ENCODE measurements around the gene LPCAT3. TPM values are rescaled to one million over a fixed set of nuclear protein-coding genes. Genes with fewer than 3 reads are reported as not detected.

Gene LPCAT3
- total RNA-seq, 1 donor from 2014 or later: 42.0 TPM

- Histone ChIP-seq H3K4me1 (no peaks in the 10 kb centered on the region), H3K4me3 (no peak overlapping the region), H3K27me3 (no peaks in the 10 kb centered on the region), H3K36me3 (no peaks in the 10 kb centered on the region), H3K9me3 (no peaks in the 10 kb centered on the region), H3K27ac (no peak overlapping the region)
- intact Hi-C loops (cut with DNase I): no loop called here
- TF ChIP-seq POLR2AphosphoS5 (IDR thresholded peaks at IDR 0.05; ENCODE audit: insufficient read depth in 1 of 2, low read depth in 1 of 2): no peak
- no peak for TF ChIP-seq POLR2A (IDR thresholded peaks at IDR 0.05)
- no peak for TF ChIP-seq CTCF (IDR thresholded peaks at IDR 0.05)
- DNase-seq (ENCODE audit: extremely low spot score in 2 of 2): no peak
These were observed 9.4 kb downstream of the LPCAT3 start for GRCh38 chr12:7008864-7009263.

DNA sequence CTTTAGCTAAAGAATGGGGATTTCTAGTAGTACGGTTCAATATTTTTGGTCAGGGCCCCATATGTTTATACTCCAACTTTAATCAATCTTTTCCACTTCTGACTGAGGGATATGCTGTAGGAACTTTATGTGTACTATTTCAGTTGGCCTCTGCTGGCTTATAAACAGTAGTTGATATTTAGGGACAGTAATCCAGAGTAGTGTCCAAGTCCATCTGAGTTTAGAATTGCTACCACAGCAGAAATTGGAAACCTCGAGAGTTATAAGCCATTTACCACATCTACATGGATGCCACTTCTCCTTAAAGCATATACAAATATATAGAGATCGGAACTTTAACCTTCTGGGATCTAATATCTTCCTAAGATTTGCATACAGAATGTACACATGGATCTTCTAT is 11.6 kb downstream of the LPCAT3 start:
- Histone ChIP-seq H3K27ac (no peak overlapping the region), H3K9me3 (no peaks in the 10 kb centered on the region), H3K27me3 (no peaks in the 10 kb centered on the region), H3K4me1 (no peaks in the 10 kb centered on the region), H3K36me3 (no peaks in the 10 kb centered on the region), H3K4me3 (no peak overlapping the region)
- no peak for TF ChIP-seq POLR2A (IDR thresholded peaks at IDR 0.05)
- TF ChIP-seq POLR2AphosphoS5 (IDR thresholded peaks at IDR 0.05; ENCODE audit: insufficient read depth in 1 of 2, low read depth in 1 of 2): no peak
- TF ChIP-seq CTCF (IDR thresholded peaks at IDR 0.05): no peak
- DNase-seq (ENCODE audit: extremely low spot score in 2 of 2): no peak
- intact Hi-C loops (cut with DNase I): no loop called here

DNA sequence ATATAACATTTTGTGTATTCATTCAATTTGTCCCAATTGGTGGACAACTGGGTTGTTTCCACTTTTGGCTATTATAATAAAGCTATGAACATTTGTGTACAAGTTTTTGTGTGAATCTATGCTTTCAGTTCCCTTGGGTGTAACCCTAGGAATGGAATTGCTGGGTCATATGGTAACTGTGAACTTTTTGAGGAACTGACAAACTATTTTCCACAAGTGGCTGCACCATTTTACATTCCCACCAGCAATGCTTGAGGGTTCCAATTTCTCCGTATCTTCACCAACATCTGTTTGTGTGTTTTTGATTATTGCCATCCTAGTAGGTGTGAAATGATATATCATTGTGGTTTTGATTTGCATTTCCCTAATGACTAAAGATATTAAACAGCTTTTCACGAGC is 13.0 kb downstream of the LPCAT3 start:
- intact Hi-C loops (cut with DNase I): no loop called here
- no peak overlapping the region for H3K4me3 ChIP-seq
- H3K36me3 ChIP-seq: no peaks in the 10 kb centered on the region
- H3K9me3 ChIP-seq: no peaks in the 10 kb centered on the region
- TF ChIP-seq POLR2A (IDR thresholded peaks at IDR 0.05): no peak
- no peak for TF ChIP-seq POLR2AphosphoS5 (IDR thresholded peaks at IDR 0.05; ENCODE audit: insufficient read depth in 1 of 2, low read depth in 1 of 2)
- no peak for TF ChIP-seq CTCF (IDR thresholded peaks at IDR 0.05)
- no peak for DNase-seq (ENCODE audit: extremely low spot score in 2 of 2)
- H3K4me1 ChIP-seq: no peaks in the 10 kb centered on the region
- no peaks in the 10 kb centered on the region for H3K27me3 ChIP-seq
- no peak overlapping the region for H3K27ac ChIP-seq

DNA sequence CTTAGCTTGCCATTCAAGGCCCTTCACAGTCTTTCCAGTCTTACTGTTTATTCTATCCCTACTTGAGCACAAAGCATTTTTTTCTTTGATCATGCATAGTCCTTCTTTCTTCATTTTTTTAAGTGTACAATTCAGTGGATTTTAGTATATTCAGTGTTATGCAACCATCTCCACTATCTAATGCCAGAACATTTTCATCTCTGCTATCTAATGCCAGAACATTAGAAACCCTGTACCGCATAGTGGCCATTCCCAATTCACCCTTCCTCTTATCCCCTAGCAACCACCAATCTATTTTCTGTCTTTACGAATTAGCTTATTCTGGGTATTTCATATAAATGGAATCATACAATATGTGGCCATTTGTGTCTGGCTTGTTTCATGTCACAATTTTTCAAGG is 13.4 kb downstream of the LPCAT3 start:
- no peaks in the 10 kb centered on the region for H3K9me3 ChIP-seq
- intact Hi-C loops (cut with DNase I): no loop called here
- no peaks in the 10 kb centered on the region for H3K4me1 ChIP-seq
- no peak overlapping the region for H3K27ac ChIP-seq
- no peaks in the 10 kb centered on the region for H3K36me3 ChIP-seq
- H3K4me3 ChIP-seq: no peak overlapping the region
- DNase-seq (ENCODE audit: extremely low spot score in 2 of 2): no peak
- no peaks in the 10 kb centered on the region for H3K27me3 ChIP-seq
- TF ChIP-seq CTCF (IDR thresholded peaks at IDR 0.05) (no peak), POLR2A (IDR thresholded peaks at IDR 0.05) (no peak), POLR2AphosphoS5 (IDR thresholded peaks at IDR 0.05; ENCODE audit: insufficient read depth in 1 of 2, low read depth in 1 of 2) (no peak)

DNA sequence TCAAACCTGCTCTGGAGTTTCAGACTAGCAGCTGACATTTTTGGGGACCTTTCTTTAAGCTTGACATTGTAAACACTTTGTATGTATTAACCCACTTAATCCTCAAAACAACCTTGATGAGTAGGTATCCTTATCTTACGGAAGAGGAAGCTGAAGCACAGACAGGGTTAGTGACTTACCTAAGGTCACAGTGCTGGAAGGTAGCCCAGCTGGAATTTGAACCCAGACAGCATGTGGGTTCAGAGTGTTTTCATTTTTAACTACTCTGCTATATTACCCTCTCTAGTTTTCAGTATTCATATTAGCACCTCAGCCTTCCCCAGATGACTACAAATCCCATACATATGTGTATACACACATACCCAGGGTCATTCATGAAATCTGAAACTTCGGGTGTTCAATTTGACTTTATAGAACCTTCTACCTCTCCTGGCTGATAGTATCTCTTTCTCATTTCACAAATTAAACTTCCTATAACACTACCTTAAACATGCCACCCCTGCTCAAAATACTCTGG is 13.9 kb downstream of the LPCAT3 start:
- no peak for TF ChIP-seq POLR2AphosphoS5 (IDR thresholded peaks at IDR 0.05; ENCODE audit: insufficient read depth in 1 of 2, low read depth in 1 of 2)
- no peak for TF ChIP-seq CTCF (IDR thresholded peaks at IDR 0.05)
- no peak for TF ChIP-seq POLR2A (IDR thresholded peaks at IDR 0.05)

More for the DNA sequence above, 13.9 kb downstream of the LPCAT3 start:
- Histone ChIP-seq H3K4me3 (no peak overlapping the region), H3K9me3 (no peaks in the 10 kb centered on the region), H3K27ac (no peak overlapping the region), H3K4me1 (no peaks in the 10 kb centered on the region), H3K36me3 (no peaks in the 10 kb centered on the region), H3K27me3 (no peaks in the 10 kb centered on the region)
- no peak for DNase-seq (ENCODE audit: extremely low spot score in 2 of 2)
- intact Hi-C loops (cut with DNase I): no loop called here
